ENCODE results near the gene C5orf63. TPM values are rescaled to one million over a fixed set of nuclear protein-coding genes. Genes with fewer than 3 reads are reported as not detected.

Gene C5orf63
- total RNA-seq, 4 donors from 2014 or later = 2.1 to 3.6 (median 3.3) TPM

- H3K9me3 ChIP-seq = no peaks in the 10 kb centered on the region
- TF ChIP-seq POLR2A (IDR thresholded peaks at IDR 0.05) (no peak), CTCF (IDR thresholded peaks at IDR 0.05 in 4 of 5, conservative IDR thresholded peaks at IDR 0.05 in 1 of 5) (no peak)
These were observed 12.5 kb upstream of the C5orf63 start for GRCh38 chr5:127085796-127086195.

GRCh38 chr5:127085371-127085770, 12.1 kb upstream of the C5orf63 start:
- H3K27ac ChIP-seq = no peak overlapping the region
- no peaks in the 10 kb centered on the region for H3K4me1 ChIP-seq
- in situ Hi-C loops (cut with MboI; ENCODE audit: low sequenced_read_pairs in 4 of 4) (no loop called here), intact Hi-C loops (cut with DNase I; ENCODE audit: low total_unique reads) (no loop called here)
- H3K27me3 ChIP-seq = no peaks in the 10 kb centered on the region
- no peak overlapping the region for H3K4me3 ChIP-seq
- TF ChIP-seq POLR2A (IDR thresholded peaks at IDR 0.05) = no peak
- H3K9me3 ChIP-seq = no peaks in the 10 kb centered on the region
- ATAC-seq (no peak), DNase-seq (no peak)
- no peaks in the 10 kb centered on the region for H3K36me3 ChIP-seq

More at GRCh38 chr5:127085796-127086195, 12.5 kb upstream of the C5orf63 start:
- no peak overlapping the region for H3K27ac ChIP-seq
- intact Hi-C loops (cut with DNase I; ENCODE audit: low total_unique reads) (no loop called here), in situ Hi-C loops (cut with MboI; ENCODE audit: low sequenced_read_pairs in 4 of 4) (no loop called here)
- no peak overlapping the region for H3K4me3 ChIP-seq
- DNase-seq (no peak), ATAC-seq (no peak)
- H3K4me1 ChIP-seq = no peaks in the 10 kb centered on the region
- H3K36me3 ChIP-seq = no peaks in the 10 kb centered on the region
- H3K27me3 ChIP-seq = no peaks in the 10 kb centered on the region

DNA sequence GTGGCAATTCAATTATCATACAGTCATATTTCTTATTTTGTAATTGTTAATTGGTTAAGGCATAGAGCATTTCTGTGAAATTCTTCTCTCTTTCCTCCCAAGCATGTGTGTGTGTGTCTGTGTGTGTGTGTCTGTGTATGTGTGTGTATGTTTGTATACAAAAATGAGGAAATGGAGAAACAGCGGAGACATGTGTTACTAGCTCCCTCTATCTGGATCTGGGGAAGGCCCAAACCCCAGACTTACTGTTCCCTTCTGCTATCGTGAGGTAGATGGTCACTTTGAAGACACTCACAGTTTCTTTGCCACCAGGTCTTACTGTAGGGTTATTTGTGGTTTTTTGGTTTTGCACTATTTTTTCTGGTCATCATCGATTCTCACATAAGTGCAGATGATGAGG, 11.4 kb upstream of the C5orf63 start:
- Histone ChIP-seq H3K9me3 (no peaks in the 10 kb centered on the region), H3K4me1 (no peaks in the 10 kb centered on the region), H3K27me3 (peaks cover 0 to 2% (median 0%) of the 10 kb centered on the region in 3 donors), H3K36me3 (no peaks in the 10 kb centered on the region), H3K27ac (no peak overlapping the region), H3K4me3 (no peak overlapping the region)
- in situ Hi-C loops (cut with MboI; ENCODE audit: low sequenced_read_pairs in 4 of 4) (no loop called here), intact Hi-C loops (cut with DNase I; ENCODE audit: low total_unique reads) (no loop called here)
- ATAC-seq (no peak), DNase-seq (no peak)
- TF ChIP-seq POLR2A (IDR thresholded peaks at IDR 0.05) (no peak), CTCF (IDR thresholded peaks at IDR 0.05 in 4 of 5, conservative IDR thresholded peaks at IDR 0.05 in 1 of 5) (no peak)

DNA sequence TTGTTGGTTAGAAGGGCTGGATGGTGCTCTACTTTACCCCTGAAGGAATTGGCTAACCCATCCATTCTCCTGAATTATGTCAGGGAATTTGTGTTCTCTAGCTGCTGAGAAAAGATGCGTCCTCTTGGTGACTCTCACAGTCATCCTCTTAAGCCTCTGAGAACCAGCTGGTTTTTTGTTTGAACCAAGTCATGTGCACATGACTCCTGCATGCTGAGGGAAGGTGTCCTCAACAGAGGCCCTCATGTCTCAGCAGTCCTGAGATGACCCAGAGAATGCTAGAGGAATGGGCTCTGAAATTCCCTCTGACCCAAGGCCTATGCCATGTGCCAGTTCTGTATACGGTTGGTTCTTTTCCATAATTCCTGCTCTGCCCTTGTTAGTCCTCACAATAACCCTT, 10.4 kb upstream of the C5orf63 start:
- ATAC-seq (no peak), DNase-seq (no peak)
- no peak for TF ChIP-seq CTCF (IDR thresholded peaks at IDR 0.05 in 4 of 5, conservative IDR thresholded peaks at IDR 0.05 in 1 of 5)
- TF ChIP-seq POLR2A (IDR thresholded peaks at IDR 0.05) = no peak
- H3K36me3 ChIP-seq = no peaks in the 10 kb centered on the region
- intact Hi-C loops (cut with DNase I; ENCODE audit: low total_unique reads) (no loop called here), in situ Hi-C loops (cut with MboI; ENCODE audit: low sequenced_read_pairs in 4 of 4) (no loop called here)
- H3K4me1 ChIP-seq = no peaks in the 10 kb centered on the region
- H3K27ac ChIP-seq = no peak overlapping the region
- H3K27me3 ChIP-seq = peaks cover 0 to 2% (median 0%) of the 10 kb centered on the region in 3 donors
- no peaks in the 10 kb centered on the region for H3K9me3 ChIP-seq
- H3K4me3 ChIP-seq = no peak overlapping the region

DNA sequence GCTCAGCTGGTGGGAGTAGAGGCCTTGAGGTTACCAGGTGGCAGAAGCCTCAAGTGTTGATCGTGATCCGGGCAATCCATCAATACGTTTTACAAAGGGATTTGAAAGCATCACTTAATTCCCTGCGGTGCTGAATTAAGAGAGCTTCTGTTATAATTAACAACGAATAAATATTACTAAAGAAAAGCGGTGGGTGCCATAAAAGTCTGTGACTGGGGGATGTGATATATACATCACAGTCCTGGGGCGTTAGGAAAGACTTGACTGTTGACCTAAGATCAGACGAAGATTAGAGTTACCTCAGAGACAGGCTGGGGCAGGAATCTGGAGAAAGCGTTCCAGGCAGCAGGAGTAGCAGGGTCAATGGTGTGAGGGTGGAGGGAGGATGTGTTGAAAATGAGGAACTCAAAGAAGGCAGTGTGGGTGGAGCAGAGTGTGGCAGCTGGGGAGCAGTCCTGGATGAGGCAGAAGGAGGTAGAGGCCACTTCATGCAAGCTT, 6.7 kb upstream of the C5orf63 start:
- intact Hi-C loops (cut with DNase I; ENCODE audit: low total_unique reads) = no loop called here
- ATAC-seq (no peak), DNase-seq (no peak)
- Histone ChIP-seq H3K36me3 (no peaks in the 10 kb centered on the region), H3K9me3 (no peaks in the 10 kb centered on the region), H3K27ac (no peak overlapping the region), H3K4me3 (no peak overlapping the region), H3K4me1 (no peaks in the 10 kb centered on the region), H3K27me3 (peaks cover 0 to 2% (median 0%) of the 10 kb centered on the region in 3 donors)
- TF ChIP-seq POLR2A (IDR thresholded peaks at IDR 0.05) (no peak), CTCF (IDR thresholded peaks at IDR 0.05 in 4 of 5, conservative IDR thresholded peaks at IDR 0.05 in 1 of 5) (no peak)
- in situ Hi-C loops (cut with MboI; ENCODE audit: low sequenced_read_pairs in 4 of 4) = no loop called here

Data from gastrocnemius medialis (tissue), 4 donors.